ENCODE data around the gene ISG15. TPM values are rescaled to one million over a fixed set of nuclear protein-coding genes. Genes with fewer than 3 reads are reported as not detected.

The ISG15 gene
- total RNA-seq, 1 experiment from 2014 or later = 161 TPM

GRCh38 chr1:1059494-1060280 is 46.4 kb downstream of the ISG15 start:
- DNase-seq (ENCODE audit: low read depth) = peak; percentile 52

- DNase-seq (ENCODE audit: low read depth) = no peak
These were observed 47.1 kb downstream of the ISG15 start for GRCh38 chr1:1060281-1061000.

DNA sequence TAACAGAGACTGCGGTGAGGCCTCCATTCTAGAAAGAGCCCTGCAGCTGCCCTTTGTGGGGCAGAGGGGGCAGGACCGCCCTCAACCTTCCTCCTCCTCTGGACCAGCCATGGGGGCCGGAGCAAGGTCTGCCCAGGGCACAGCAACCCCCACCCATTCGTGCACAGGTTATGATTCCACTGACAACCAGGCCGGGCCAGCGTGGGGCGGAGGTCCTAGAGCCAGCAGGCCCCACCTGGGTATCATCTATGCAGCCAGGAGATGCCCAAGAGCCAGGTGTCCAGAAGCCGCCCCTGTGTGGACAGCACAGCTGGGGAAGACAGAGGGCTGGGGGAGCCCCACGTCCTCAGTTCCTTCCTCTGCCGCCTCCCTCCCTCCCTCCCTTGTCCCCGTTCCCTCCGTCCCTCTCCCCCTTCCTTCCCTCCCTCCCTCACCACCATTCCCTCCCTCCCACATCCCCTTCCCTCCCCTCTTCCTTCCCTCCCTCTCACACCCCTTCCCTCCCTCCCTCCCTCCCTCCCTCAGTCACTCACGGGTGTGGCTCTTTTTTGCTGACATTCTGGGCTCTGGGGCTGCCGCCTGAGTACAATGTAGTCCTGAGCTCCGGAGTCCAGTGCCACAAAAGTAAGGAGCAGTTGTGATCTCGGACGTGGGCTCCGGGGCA is 48.5 kb downstream of the ISG15 start:
- no peak for DNase-seq (ENCODE audit: low read depth)

- DNase-seq (ENCODE audit: low read depth) = no peak
These were observed 49.3 kb downstream of the ISG15 start for GRCh38 chr1:1062348-1063163.

DNA sequence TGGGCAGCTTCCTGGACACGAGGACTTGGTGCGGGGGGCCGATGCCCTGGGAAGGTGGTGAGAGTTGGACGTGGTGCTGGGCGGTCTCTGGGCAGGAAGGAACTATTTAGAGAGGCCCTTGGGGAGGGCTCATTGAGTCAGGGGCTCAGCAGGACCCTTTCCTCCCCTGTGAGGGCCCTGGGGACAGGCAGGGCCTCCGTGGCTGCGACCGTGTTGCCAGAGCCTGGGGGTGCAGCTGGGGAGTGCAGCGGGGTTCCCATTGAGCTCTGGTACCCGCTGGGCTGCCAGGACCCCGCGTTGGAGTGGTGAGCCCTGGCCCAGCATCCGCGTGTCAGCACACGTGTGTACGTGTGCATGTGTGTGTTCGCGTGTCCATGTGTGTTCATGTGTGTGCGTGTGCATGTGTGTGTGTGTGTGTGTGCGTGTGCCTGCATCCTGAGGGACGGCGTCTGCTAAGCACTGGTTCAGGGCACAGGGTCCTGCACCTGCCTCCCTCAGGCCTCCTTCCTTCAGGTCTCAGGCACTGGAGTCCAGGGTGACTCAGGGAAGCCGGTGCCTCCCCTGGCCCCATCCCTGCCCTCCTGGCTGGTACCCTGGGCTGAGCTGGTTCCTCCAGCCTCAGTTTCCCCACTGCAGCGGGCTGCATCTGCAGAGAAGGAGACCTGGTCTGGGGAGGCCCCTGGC is 50.1 kb downstream of the ISG15 start:
- DNase-seq (ENCODE audit: low read depth) = no peak

Other genes starting within 250 kb of the ISG15 start
- 1.1 and 3.4 TPM in 2 replicates for gene SAMD11, start 89.6 kb upstream of the ISG15 start, total RNA-seq (2014; rRNA removed)
- gene NOC2L, start 54.2 kb upstream of the ISG15 start, total RNA-seq (2014; rRNA removed) = 100 and 118 TPM in 2 replicates
- gene KLHL17, start 52.9 kb upstream of the ISG15 start, total RNA-seq (2014; rRNA removed) = 13.7 and 22.8 TPM in 2 replicates
- 0.19 and 0.40 TPM in 2 replicates for gene PLEKHN1, start 47.0 kb upstream of the ISG15 start, total RNA-seq (2014; rRNA removed)
- not detected in 2 replicates for gene PERM1, start 31.4 kb upstream of the ISG15 start, total RNA-seq (2014; rRNA removed)
- 2.4 and 2.9 TPM in 2 replicates for gene HES4, start 13.4 kb upstream of the ISG15 start, total RNA-seq (2014; rRNA removed)
- gene AGRN, start 6.6 kb downstream of the ISG15 start, total RNA-seq (2014; rRNA removed) = 13.3 and 15.5 TPM in 2 replicates
- not detected in 2 replicates for gene RNF223, start 60.8 kb downstream of the ISG15 start, total RNA-seq (2014; rRNA removed)
- gene C1orf159, start 102.6 kb downstream of the ISG15 start, total RNA-seq (2014; rRNA removed) = 18.8 and 26.5 TPM in 2 replicates
- not detected in 2 replicates for gene TTLL10, start 160.4 kb downstream of the ISG15 start, total RNA-seq (2014; rRNA removed)
- not detected in 2 replicates for gene TNFRSF18, start 193.1 kb downstream of the ISG15 start, total RNA-seq (2014; rRNA removed)
- gene TNFRSF4, start 200.7 kb downstream of the ISG15 start, total RNA-seq (2014; rRNA removed) = 0.17 and 0.32 TPM in 2 replicates
- gene SDF4, start 218.5 kb downstream of the ISG15 start, total RNA-seq (2014; rRNA removed) = 142 and 150 TPM in 2 replicates
- gene B3GALT6, start 218.7 kb downstream of the ISG15 start, total RNA-seq (2014; rRNA removed) = 58.0 and 58.3 TPM in 2 replicates
- 0.57 TPM in 1 of 2 replicates, not detected in the other for gene C1QTNF12, start 233.2 kb downstream of the ISG15 start, total RNA-seq (2014; rRNA removed)